Activated T-cell treated with anti-CD3 and anti-CD28 coated beads, Interleukin-2, amount 50 U/mL, for 72 hours (primary cell): ENCODE data around the gene HINFP. TPM values are rescaled to one million over a fixed set of nuclear protein-coding genes. Genes with fewer than 3 reads are reported as not detected.
A peak's percentile ranks its signal among the peaks of the same experiment; 100 is the strongest.
"Not testable (repeated sequence)": the region's sequence is repeated elsewhere in the genome, so short reads cannot be mapped to it uniquely, and the experiment has no call there.

ENCODE experiments used
- ATAC-seq, 2 donors: fragments of 150-1000 bp; cut with Tn5 transposase; replicated peaks in 1 of 2; 2 replicates each; pipeline ENCODE4 v1.10.0; 2021; ENCODE audit warnings: moderate library complexity in 2 of 2, mild to moderate bottlenecking in 1 of 2
- DNase-seq, 2 donors: peaks; one replicate each; pipeline ENCODE4 v3.0.0; 2021 to 2022; ENCODE audit warnings: mixed read lengths in 1 of 2
- H3K27ac Mint-ChIP-seq: one replicate; pipeline ENCODE4 v1.8.0; 2022; ENCODE audit warnings: mild to moderate bottlenecking, moderate library complexity, mixed read lengths
- H3K27me3 Mint-ChIP-seq: one replicate; pipeline ENCODE4 v1.8.0; 2022; ENCODE audit warnings: low read depth, mixed read lengths
- H3K36me3 Mint-ChIP-seq, 2 donors: one replicate each; pipeline ENCODE4 v1.8.0; 2022; ENCODE audit warnings: mixed read lengths in 2 of 2, mild to moderate bottlenecking in 1 of 2; ENCODE audit not compliant: insufficient read depth in 2 of 2
- H3K4me1 Mint-ChIP-seq: one replicate; pipeline ENCODE4 v1.8.0; 2022; ENCODE audit warnings: low read depth, mixed read lengths
- H3K4me3 Mint-ChIP-seq, 2 donors: one replicate each; pipeline ENCODE4 v1.8.0; 2022; ENCODE audit warnings: mild to moderate bottlenecking in 2 of 2, mixed read lengths in 2 of 2, moderate library complexity in 2 of 2
- H3K9me3 Mint-ChIP-seq, 2 donors: one replicate each; pipeline ENCODE4 v1.8.0; 2022; ENCODE audit warnings: mixed read lengths in 2 of 2
- total RNA-seq, 2 donors: library from RNA; stranded (reverse); gene quantifications; one replicate each; pipeline ENCODE4 v1.2.3, GENCODE V29; 2022

Gene HINFP
- total RNA-seq, 2 donors from 2014 or later: 31.9 to 34.1 TPM

DNA sequence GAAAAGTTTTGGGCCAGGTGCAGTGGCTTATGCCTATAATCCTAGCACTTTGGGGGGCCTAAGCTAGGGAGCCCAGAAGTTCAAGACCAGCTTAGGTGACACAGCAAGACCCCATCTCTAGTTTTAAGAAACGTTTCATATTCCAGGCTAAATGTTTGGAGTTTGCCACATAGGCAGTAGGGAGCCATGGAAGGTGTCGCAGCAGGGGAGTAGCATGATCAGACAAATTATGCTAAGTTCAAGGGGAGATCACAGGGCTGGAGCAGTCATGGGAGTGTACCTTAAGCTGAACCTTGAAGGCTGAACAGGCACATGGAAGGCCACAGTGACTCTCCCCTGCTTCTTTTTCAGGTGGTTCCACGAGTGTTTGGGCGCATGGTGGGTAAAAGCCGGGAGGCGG lies 58.0 kb downstream of the HINFP start:
- Mint-ChIP-seq H3K27me3 (no peaks in the 10 kb centered on the region), H3K36me3 (peaks cover 0 to 2% of the 10 kb centered on the region in 2 donors), H3K27ac (no peak overlapping the region), H3K9me3 (no peaks in the 10 kb centered on the region), H3K4me3 (no peak overlapping the region), H3K4me1 (peaks cover 19% of the 10 kb centered on the region)
- no peak for DNase-seq
- ATAC-seq: no peak

DNA sequence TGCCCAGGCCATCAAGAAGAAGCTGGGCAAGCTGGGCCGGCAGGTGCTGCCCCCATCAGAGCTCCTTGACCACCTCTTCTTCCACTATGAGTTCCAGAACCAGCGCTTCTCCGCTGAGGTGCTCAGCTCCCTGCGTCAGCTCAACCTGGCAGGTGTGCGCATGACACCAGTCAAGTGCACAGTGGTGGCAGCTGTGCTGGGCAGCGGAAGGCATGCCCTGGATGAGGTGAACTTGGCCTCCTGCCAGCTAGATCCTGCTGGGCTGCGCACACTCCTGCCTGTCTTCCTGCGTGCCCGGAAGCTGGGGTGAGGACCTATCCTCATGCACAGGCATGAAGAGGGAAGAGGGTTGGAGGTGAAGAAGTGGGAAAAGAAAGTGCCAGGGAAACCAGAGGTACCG lies 58.6 kb downstream of the HINFP start:
- no peak for ATAC-seq
- Mint-ChIP-seq H3K4me3 (no peak overlapping the region), H3K27ac (no peak overlapping the region)

DNA sequence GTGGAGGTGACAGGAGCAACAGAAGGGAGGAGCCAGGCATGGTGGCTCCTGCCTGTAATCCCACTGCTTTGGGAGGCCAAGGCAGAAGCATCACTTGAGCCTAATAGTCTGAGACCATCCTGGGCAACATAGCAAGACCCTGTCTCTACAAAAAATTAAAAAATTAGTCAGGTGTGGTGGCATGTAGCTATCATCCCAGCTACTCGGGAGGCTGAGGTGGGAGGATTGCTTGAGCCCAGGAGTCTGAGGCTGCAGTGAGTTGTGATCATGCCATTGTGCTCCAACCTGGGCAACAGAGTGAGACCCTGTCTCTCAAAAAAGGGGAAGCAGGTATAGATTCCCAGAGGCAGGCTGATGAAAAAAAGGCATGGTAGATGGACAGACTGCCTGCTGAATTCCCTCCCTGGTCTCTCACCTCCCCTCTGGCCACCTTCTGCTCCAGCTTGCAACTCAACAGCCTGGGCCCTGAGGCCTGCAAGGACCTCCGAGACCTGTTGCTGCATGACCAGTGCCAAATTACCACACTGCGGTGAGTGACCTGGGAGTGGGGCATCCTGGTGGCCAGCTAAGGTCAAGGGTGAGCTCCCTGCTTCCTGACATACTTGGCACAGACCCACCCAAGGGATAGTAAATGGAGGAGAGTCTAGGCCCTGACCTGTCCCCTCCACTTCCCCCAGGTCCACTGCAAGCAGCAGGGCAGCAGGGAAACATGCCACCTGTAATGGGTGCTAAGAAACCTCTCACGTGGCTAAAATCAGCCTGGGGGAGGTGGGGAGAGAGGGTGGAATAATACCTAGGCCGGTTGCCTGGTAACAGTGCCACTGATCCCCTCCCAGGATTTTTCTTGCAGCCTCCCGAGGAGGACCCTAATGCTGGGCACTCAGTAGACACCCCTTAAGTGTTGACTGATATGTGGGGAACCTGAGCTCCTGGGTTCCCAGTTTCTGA lies 59.6 kb downstream of the HINFP start:
- Mint-ChIP-seq H3K4me1 (peaks cover 10% of the 10 kb centered on the region), H3K36me3 (peaks cover 0 to 3% of the 10 kb centered on the region in 2 donors), H3K27me3 (no peaks in the 10 kb centered on the region), H3K27ac (no peak overlapping the region), H3K9me3 (no peaks in the 10 kb centered on the region), H3K4me3 (no peak overlapping the region)
- ATAC-seq (no peak), DNase-seq (no peak)

More for the DNA sequence above, 58.6 kb downstream of the HINFP start:
- peaks cover 0 to 3% of the 10 kb centered on the region in 2 donors for H3K36me3 Mint-ChIP-seq
- no peaks in the 10 kb centered on the region for H3K9me3 Mint-ChIP-seq
- peaks cover 19% of the 10 kb centered on the region for H3K4me1 Mint-ChIP-seq
- no peak for DNase-seq
- no peaks in the 10 kb centered on the region for H3K27me3 Mint-ChIP-seq

DNA sequence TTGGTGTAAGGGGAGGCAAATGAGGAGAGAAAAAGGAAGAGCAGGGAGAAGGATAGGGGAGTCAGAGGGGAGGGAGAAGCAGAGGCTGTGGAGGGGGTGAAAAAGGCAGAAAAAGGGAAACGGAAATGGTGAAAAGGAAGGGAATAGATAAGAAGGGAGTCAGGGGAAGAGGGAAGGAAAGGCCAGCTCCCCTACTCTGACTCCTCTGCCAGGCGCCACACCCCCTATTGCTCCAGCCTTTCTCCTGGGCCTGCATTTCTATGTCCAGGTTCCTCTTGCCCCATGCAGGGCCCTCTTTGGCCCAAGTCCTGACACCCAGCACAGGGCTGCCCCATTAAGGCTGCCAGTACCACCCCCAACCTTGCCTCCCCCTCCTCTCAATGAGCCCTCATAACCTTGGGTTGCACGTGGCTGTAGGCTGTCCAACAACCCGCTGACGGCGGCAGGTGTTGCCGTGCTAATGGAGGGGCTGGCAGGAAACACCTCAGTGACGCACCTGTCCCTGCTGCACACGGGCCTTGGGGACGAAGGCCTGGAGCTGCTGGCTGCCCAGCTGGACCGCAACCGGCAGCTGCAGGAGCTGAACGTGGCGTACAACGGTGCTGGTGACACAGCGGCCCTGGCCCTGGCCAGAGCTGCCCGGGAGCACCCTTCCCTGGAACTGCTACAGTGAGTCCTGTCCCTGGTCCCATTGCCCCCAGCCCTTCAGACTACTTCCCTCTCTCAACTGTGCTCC lies 60.5 kb downstream of the HINFP start:
- no peak for DNase-seq
- Mint-ChIP-seq H3K36me3 (peaks cover 0 to 3% of the 10 kb centered on the region in 2 donors), H3K9me3 (no peaks in the 10 kb centered on the region), H3K4me1 (peaks cover 10% of the 10 kb centered on the region), H3K27me3 (no peaks in the 10 kb centered on the region), H3K27ac (no peak overlapping the region), H3K4me3 (no peak overlapping the region)
- no peak for ATAC-seq

DNA sequence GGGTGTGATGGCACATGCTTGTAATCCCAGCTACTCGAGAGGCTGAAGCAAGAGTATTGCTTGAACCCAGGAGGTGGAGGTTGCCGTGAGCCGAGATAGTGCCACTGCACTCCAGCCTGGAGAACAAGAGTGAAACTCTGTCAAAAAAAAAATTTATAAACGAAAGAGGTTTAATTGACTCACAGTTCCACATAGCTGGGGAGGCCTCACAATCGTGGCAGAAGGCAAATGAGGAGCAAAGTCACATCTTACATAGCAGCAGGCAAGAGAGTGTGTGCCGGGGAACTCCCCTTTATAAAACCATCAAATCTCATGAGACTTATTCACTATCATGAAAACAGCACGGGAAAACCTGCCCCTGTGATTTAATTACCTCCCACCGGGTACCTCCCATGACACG lies 63.0 kb downstream of the HINFP start:
- H3K36me3 Mint-ChIP-seq, H3K9me3 Mint-ChIP-seq, DNase-seq, H3K4me1 Mint-ChIP-seq, H3K4me3 Mint-ChIP-seq, H3K27ac Mint-ChIP-seq, H3K27me3 Mint-ChIP-seq: not testable (repeated sequence)
- peak in 1 of 2 donors; percentile 35 for ATAC-seq

Other genes with a start within 250 kb of the HINFP start
- gene CXCR5, start 237.7 kb upstream of the HINFP start, total RNA-seq: 10 to 100 TPM; 16.9 to 20.3 TPM
- gene BCL9L, start 195.7 kb upstream of the HINFP start, total RNA-seq: 10 to 100 TPM; 33.5 to 34.5 TPM
- 1 to 10 TPM in 1 of 2 donors, under 1 TPM in 1; 0.53 to 1.2 TPM for gene UPK2, start 165.3 kb upstream of the HINFP start, total RNA-seq
- gene FOXR1, start 149.8 kb upstream of the HINFP start, total RNA-seq: not detected
- gene CENATAC, start 123.4 kb upstream of the HINFP start, total RNA-seq: 10 to 100 TPM; 40.1 to 44.5 TPM
- gene RPS25, start 103.2 kb upstream of the HINFP start, total RNA-seq: 1,000 to 10,000 TPM; 1,893 to 1,917 TPM
- 10 to 100 TPM; 59.3 to 70.0 TPM for gene TRAPPC4, start 102.8 kb upstream of the HINFP start, total RNA-seq
- 10 to 100 TPM; 35.8 to 41.4 TPM for gene SLC37A4, start 90.7 kb upstream of the HINFP start, total RNA-seq
- 100 to 1,000 TPM; 199 to 232 TPM for gene HYOU1, start 64.4 kb upstream of the HINFP start, total RNA-seq
- gene VPS11, start 53.8 kb upstream of the HINFP start, total RNA-seq: 10 to 100 TPM; 24.0 to 24.2 TPM
- gene HMBS, start 36.7 kb upstream of the HINFP start, total RNA-seq: 10 to 100 TPM; 31.6 to 42.5 TPM
- gene DPAGT1, start 19.7 kb upstream of the HINFP start, total RNA-seq: 10 to 100 TPM; 63.8 to 81.9 TPM
- 10 to 100 TPM; 21.0 to 21.1 TPM for gene C2CD2L, start 14.2 kb upstream of the HINFP start, total RNA-seq
- gene ABCG4, start 27.5 kb downstream of the HINFP start, total RNA-seq: under 1 TPM; 0.09 to 0.24 TPM
- 10 to 100 TPM; 19.3 to 26.7 TPM for gene NLRX1, start 47.1 kb downstream of the HINFP start, total RNA-seq
- 1 to 10 TPM in 1 of 2 donors, under 1 TPM in 1; 0.76 to 1.1 TPM for gene NHERF4, start 63.9 kb downstream of the HINFP start, total RNA-seq
- 10 to 100 TPM; 45.4 to 52.7 TPM for gene CBL, start 84.8 kb downstream of the HINFP start, total RNA-seq
- gene MCAM, start 195.6 kb downstream of the HINFP start, total RNA-seq: 1 to 10 TPM; 4.7 to 5.2 TPM
- gene RNF26, start 212.9 kb downstream of the HINFP start, total RNA-seq: 10 to 100 TPM; 32.5 to 38.9 TPM
- gene C1QTNF5, start 219.3 kb downstream of the HINFP start, total RNA-seq: not detected
- gene MFRP, start 225.1 kb downstream of the HINFP start, total RNA-seq: not detected